C4-2B (cell line): ENCODE data around the gene WDTC1.
"Not testable (repeated sequence)": the region's sequence is repeated elsewhere in the genome, so short reads cannot be mapped to it uniquely, and the experiment has no call there.

Experiments used
- H3K27ac ChIP-seq: fragments of 450-650 bp; 2 replicates; pipeline ENCODE4 v1.5.1; 2017
- CTCF ChIP-seq: fragments of 450-650 bp; conservative IDR thresholded peaks from 2 replicates; pipeline ENCODE4 v1.5.1; 2017; ENCODE audit warnings: mild to moderate bottlenecking
- ZFX ChIP-seq: fragments of 450-650 bp; IDR thresholded peaks from 2 replicates; pipeline ENCODE4 v1.6.1; 2017

Gene WDTC1

GRCh38 chr1:27217401-27217800 lies 17.0 kb upstream of the WDTC1 start:
- no peak for TF ChIP-seq ZFX
- TF ChIP-seq CTCF: no peak
- H3K27ac ChIP-seq: no peak overlapping the region

GRCh38 chr1:27218736-27219135 lies 15.7 kb upstream of the WDTC1 start:
- no peak for TF ChIP-seq CTCF
- no peak for TF ChIP-seq ZFX
- no peak overlapping the region for H3K27ac ChIP-seq

- TF ChIP-seq CTCF (no peak), ZFX (no peak)
- no peak overlapping the region for H3K27ac ChIP-seq
Observed at GRCh38 chr1:27220096-27220495, 14.3 kb upstream of the WDTC1 start.

DNA sequence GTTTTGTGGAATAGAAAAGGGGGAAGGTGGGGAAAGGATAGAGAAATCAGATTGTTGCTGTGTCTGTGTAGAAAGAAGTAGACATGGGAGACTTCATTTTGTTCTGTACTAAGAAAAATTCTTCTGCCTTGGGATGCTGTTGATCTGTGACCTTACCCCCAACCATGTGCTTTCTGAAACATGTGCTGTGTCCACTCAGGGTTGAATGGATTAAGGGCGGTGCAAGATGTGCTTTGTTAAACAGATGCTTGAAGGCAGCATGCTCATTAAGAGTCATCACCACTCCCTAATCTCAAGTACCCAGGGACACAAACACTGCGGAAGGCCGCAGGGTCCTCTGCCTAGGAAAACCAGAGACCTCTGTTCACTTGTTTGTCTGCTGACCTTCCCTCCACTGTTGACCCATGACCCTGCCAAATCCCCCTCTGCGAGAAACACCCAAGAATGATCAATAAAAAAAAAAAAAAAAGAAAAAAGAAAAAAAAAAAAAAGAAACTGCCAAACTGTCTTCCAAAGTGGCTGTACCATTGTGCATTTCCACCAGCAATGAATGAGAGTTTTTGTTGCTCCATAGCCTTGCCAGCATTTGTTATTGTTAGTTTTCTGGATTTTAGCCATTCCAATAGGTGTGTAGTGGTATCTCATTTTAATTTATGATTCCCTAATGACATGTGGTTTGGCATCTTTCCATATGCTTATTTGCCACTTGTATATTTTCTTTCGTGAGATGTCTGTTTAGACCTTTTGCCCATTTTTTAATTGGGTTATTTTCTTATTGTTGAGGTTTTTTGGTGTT lies 13.5 kb upstream of the WDTC1 start:
- not testable (repeated sequence) for H3K27ac ChIP-seq

DNA sequence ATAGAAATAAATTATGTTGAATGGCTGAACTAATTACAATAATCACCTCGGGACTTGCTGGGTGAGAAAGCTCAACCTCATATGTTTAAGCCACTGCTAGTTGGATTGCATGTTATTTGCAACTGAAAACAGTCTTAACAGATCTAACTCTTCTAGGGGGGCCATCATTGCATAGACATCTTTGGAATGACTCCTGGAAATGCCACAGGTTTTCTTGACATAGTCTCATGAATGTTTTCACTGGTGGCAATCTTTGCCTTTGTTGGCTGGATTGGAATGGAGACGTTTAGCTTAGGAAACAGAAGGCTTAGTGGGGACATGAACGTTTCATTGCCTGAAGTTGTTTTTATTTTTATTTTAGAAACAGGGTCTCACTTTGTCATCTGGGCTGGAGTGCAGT lies 8.8 kb upstream of the WDTC1 start:
- TF ChIP-seq ZFX (no peak), CTCF (no peak)
- H3K27ac ChIP-seq: no peak overlapping the region

DNA sequence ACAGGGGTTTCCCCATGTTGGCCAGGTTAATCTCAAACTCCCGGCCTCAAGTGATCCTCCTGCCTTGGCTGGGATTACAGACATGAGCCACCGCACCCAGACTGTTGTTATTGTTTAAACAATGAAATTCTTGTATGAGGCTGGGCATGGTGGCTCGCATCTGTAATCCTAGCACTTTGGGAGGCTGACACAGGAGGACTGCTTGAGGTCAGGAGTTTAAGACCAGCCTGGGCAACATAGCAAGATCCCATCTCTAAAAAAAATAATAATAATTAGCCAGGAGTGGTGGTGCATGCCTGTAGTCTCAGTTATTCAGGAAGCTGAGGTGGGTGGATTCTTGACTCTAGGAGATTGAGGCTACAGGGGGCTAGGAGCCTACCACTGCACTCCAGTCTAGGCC lies 6.7 kb upstream of the WDTC1 start:
- TF ChIP-seq ZFX: no peak
- TF ChIP-seq CTCF: no peak

GRCh38 chr1:27233667-27234048 lies 774 bp upstream of the WDTC1 start:
- H3K27ac ChIP-seq: peak overlapping the region; percentile 68; the same call in 1 of the 2 replicates
- no peak for TF ChIP-seq CTCF
- no peak for TF ChIP-seq ZFX

More for the DNA sequence above, 6.7 kb upstream of the WDTC1 start:
- no peak overlapping the region for H3K27ac ChIP-seq

- no peak overlapping the region for H3K27ac ChIP-seq
- no peak for TF ChIP-seq CTCF
- TF ChIP-seq ZFX: no peak
Observed at GRCh38 chr1:27235827-27236226, 1.4 kb downstream of the WDTC1 start.
